HG02588 (cell line): ENCODE data around the gene SMAD5.

Experiments
- ATAC-seq: cut with Tn5 transposase; IDR thresholded peaks from one replicate; pipeline ENCODE4 v1.9.1; 2021; ENCODE audit warnings: mild to moderate bottlenecking, moderate library complexity; ENCODE audit not compliant: unreplicated experiment

The SMAD5 gene

GRCh38 chr5:136132557-136133221 lies at the start of gene SMAD5:
TSS of gene SMAD5 (plus strand) at chr5:136132845. CDS start at chr5:136153761, 20,916 bp downstream.
- peak; percentile 96 for ATAC-seq

DNA sequence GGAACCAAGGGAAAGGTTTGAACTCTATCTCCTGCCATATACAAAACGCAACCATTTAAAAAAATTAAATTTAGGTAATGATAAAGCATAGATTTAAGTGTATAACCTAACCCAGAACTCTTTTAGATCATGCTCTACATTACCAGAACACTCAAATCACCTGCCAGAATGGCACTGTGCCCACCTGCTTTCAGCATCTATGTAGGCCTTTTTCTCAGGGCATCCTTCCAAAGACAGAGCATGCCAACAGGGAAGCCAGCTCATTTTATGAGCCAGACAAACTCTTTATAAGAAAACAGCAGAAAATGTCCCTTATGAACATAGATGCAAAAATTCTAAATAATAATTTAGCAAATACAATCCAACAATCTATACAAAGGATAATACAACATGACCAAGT lies 47.9 kb upstream of the SMAD5 start:
- ATAC-seq = no peak

DNA sequence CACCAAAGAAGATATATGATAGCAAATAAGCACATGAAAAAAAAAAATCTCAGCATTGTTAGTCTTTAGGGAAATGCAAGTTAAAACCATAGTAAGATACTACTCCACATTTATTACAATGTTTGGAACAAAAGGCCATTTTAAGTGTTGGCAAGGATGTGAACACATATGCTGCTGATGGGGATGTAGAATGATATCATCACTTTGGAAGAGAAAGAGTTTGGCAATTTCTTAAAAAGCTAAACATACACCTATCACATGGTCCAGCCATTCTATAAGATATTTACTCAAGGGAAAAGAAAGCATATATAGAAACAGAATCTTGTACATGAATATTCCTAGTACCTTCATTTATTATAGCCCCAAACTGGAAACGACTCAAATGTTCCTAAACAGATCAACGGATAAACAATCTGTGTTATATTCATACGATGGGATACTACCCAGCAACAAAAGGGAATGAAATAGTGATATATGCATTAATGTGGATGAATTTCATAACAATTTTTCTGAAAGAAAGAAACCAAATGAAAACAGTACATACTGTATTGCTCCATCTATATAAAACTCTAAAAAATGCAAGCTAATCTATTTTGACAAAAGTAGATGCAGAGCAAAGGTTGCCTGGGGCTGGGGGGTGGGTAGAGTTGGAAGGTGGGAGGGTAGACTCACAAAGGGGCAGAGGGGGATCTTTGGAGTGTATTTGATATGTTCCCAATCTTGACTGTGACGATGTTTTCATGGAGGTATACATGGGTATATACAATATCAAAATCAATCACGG lies 45.7 kb upstream of the SMAD5 start:
- no peak for ATAC-seq

DNA sequence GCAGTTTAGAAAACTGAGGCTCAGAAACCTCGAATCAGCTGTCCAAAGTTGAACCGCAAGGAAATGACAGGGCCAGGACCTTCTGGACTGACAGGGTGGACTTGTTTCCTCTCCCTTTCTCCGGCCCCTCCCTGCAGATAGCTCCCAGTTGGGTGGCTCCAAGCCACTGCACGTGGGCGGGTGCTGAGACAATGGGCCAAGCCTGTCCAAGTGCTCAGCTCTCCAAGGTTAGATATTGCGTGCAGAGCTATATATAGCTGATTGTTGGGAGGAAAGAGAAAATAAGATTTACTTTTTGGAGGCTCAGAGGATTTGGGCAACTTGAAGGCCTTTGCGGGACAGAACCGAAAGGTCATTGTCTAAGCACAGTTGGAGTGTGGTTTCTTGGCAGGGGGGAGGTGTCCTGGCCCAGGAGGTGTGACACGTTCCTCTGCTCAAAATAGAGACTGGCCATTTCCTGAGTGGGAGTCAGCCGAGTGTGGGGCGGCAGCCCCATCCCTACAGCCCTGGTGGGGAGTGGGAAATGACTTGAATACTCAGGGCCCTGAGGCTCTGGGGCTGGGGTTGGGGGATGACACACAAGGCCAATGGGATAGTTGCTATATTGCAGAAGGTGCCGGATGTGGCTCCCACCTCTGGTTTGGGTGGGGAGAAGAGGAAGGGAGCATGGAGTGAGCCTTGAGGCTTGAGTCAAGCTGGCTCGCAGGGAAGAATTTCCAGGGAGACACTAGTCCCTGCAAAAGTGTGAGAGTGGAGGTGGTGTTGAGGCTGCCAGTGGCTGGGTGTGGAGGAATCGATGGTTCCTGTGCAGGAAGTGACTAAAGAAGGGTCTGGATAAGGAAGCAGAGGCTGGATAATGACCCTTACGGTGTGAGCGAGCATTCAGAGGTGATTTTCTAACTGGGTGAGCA lies 44.4 kb upstream of the SMAD5 start:
- no peak for ATAC-seq

DNA sequence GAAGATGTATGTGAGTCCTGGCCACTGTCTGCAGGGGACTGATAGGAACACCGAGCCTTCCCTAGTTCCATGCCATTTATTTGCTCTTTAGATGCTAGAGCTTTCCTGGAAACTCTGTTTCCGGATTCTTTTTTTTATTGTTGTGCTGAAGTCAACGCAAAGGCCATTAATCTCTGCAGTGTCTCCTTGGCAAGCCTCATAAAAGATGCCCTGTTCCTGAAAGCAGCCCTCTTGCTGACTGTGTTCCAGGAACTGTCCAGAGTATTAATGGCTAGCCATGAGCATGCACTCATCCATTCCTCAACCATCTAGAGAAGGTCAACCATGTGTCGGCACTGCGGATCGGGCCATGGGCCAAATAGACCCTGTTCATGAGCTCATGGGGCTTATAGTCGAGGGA lies 42.9 kb upstream of the SMAD5 start:
- no peak for ATAC-seq

DNA sequence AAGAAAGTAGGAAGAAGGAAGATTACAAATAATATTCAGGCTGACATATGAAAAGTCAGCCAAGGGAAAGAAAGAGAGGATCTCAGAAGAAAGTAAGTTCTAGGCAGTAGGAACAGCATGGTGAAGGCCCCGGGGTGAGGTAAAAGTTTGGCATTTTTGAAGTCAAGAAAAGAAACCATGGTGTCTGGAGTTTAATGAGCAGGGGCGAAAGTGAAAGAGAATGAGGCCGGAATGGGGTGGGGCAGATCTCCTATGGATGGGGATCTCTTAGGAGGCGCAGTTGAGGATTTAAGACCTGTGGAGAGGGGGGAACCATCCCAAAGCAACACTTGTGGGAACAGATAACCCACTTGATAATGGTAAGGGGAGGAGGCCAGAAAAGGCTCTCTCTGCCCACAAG lies 42.3 kb upstream of the SMAD5 start:
- no peak for ATAC-seq

DNA sequence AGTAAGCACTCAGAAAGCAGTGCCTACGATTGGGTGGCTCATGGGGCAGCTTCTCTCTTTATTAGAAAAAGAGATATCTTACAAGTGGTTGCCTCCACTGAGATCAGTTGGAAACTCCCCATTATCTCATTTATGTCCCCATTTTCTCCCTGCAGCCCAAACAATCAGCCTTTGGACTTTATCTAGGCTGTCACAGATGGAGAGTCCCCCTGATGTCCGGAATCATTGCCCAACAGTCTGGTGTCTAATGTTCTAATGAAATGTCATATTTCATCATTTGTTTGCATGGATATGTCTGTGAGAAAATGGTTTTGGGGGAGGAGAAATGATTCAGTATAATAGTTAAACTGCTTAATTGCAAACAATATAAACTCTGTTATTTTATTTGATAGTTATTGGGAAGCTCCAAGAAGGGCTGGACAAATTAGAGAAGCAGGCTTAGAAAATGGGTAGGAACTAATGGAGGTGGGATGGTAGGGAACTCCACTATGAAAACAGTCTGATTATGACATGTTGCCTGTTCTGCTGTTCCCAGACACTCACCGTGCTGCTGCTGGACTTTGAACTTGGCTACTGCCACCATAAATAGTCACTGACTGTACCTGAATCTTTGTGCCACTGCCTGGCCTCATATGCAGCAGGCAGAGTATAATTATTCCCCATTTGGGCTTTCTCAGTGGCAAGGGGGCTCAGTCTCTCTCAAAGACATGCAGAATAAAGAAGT lies 38.3 kb upstream of the SMAD5 start:
- no peak for ATAC-seq

GRCh38 chr5:136094913-136095641 lies 37.6 kb upstream of the SMAD5 start:
- ATAC-seq = no peak

- no peak for ATAC-seq
Observed at GRCh38 chr5:136098176-136098575, 34.5 kb upstream of the SMAD5 start.

- no peak for ATAC-seq
Observed at GRCh38 chr5:136099870-136100269, 32.8 kb upstream of the SMAD5 start.

DNA sequence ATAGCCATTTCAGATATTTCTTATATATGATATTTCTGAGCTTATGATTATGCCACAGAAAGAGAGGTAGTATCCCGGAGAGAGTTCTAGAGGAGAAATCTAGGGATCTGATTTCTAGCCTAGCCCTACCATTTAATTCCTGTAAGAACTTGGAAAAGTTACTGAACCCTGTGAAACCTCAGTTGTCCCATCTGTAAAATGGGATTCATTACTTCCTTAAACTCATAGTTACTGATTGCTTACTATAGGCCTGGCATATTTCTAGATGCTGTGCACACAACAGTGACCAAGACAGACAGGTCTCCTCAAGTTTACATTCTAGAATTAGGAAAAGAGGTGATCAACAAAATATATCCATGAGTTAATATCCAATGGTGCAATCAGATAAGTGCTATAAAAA lies 30.8 kb upstream of the SMAD5 start:
- no peak for ATAC-seq

GRCh38 chr5:136103118-136103517 lies 29.5 kb upstream of the SMAD5 start:
- peak; percentile 72 for ATAC-seq

DNA sequence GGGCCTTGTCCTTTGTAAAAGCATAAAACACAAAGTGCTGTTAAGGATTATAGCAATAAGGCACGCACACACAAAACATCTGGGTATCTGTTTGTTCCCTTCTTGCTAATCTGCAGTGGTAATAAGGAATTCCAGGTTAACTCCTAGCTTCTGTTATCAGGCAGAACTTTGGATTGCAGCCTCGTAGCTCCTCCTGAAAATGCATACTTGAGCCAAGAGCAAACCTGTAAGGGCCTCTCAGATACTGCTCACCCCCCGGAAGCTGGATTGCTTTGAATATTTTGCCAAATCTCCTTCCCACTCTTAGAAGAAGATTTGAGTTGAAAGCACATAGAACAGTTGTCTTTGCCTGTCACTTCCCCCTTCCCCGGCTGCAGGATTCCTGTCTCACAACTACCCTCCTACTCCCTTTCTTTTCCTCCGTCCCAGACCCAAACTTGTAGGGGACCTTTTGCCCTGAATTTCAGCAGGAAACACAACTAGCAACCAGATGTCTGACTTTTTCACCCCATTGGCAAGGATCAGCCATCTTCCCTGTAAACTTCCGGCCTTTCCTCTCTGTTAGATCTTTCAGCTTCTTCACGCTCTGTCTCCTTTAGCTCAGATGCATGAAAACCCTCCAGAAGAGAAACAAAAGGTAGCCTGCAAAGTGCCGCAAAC lies 28.2 kb upstream of the SMAD5 start:
- ATAC-seq = no peak

DNA sequence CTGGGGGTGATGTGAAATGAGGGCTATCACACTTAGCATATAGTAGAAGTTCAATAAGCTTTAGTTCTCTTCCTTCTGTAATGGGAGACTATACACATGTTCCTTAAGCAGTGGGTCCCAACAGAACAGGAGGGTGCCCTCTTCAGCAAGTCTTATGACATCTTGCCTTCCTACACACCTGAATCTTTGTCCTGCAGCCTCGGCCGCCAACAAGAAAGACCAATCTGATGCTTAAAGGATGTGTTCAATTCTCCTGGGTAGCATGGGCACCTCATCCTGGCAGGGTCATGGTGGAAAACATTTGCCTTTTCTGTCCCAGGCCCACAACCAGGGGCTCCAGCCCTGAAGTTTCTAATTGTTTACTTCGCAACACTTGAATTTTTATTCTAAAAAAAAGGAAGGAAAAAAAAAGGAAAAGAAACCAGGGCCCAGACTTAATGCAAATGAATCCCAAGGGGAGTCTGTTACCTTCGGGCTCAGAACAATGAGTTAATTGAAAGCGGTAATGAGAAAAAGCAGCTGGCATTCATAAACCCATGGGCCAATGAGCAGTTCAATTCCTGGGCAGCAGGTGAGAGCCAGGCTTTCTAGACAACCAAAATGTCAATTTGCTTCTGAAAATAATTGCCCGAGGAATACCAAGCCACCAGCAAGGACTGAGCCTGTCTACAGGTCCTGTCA lies 26.2 kb upstream of the SMAD5 start:
- no peak for ATAC-seq

GRCh38 chr5:136108180-136108611 lies 24.4 kb upstream of the SMAD5 start:
- peak; percentile 67 for ATAC-seq

- no peak for ATAC-seq
Observed at GRCh38 chr5:136108766-136109165, 23.9 kb upstream of the SMAD5 start.

DNA sequence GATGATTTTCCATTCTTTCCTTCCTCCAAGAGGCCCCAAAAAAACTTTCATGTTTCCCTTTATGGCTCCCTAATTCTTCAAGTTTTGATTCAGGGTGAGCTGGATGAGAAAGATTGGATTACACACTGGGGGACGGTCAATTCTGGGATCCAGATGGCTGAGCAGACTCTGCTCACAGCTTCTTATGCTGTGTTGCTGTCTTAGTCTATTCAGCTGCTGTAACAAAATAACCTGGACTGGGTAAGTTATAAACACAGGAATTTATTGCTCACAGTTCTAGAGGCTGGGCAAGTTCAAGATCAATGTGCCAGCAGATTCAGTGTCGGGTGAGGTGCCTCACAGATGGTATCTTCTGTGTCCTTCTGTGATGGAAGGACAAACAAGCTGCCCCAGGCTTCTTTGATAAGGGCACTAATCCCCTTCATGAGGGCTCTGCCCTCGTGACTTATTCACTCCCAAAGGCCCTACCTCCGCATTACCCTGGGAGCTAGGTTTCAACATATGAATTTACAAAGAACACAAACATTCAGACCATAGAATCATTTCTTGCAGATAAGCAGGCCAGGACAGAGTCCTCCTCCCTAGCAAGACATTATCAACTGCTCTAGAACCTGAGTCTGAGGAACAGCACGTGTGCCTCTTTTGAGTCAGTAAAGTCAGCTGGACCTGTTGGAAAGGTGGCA lies 23.1 kb upstream of the SMAD5 start:
- no peak for ATAC-seq

DNA sequence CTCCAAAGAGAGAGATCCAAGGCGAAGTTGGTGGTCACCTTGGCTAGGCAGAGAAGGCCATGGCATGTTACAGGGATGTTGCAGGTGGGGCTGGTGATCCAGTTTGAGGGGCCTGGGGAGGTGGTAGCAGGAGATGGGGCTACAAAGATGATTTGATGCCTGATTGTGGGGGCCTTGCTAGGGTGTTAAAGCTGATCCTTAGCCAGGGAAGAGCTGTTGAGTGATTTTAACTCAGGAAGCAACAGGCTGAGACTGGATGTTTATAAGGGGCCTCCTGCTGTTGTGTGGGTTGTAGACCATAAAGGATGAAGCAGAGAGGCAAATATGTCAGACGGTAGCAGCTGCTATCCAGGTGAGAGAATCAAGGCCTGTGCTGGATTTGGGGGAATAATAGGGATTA lies 19.0 kb upstream of the SMAD5 start:
- ATAC-seq = no peak
